Measurements from ENCODE around the gene GPR132. TPM values are rescaled to one million over a fixed set of nuclear protein-coding genes. Genes with fewer than 3 reads are reported as not detected.
A peak's percentile ranks its signal among the peaks of the same experiment; 100 is the strongest.

The GPR132 gene
- total RNA-seq, 1 experiment from 2014 or later = 0.10 TPM

DNA sequence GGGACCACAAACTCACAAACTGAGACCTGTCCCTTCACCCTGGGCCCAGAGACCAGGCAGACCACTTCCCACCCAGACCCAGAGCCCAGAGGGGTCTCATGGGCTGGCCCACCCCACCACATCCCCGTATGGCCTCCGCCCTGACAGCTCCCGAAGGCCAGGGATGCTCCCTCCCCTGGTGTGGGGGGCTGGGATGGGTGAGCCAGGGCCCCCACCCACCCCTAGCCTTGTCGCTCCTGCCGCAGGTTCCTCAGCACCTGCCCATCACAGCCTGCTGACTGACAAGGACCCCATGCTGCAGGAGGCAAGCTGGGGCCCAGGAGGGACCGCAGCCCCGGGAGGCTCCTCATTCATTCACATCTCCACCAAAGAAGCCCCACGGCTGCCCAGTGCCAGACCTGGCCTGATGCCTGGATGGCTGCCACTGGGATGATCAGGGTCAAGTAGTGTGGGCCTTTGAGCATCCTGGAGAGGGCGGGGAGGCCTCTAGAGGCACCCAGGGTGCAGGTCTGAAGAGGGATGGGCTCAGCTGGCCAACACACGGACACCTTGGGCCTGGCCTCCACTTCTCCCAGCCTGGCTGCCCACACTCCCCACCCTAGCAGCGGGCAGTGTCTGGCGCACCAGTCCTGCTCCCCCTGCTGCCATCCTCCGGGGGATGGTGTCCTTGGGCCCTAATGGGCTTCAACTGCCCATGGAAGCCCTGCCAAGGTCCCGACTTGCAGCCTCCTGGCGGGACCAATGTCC, 24.7 kb upstream of the GPR132 start:
- no peak for ATAC-seq

More for the DNA sequence above, 24.7 kb upstream of the GPR132 start:
- Histone ChIP-seq H3K4me3 (replicated peaks in 1 of 2; ENCODE audit: low read depth in 1 of 2, low read length in 2 of 2) (no peak overlapping the region; a peak in 1 of 4 replicates), H2AFZ (ENCODE audit: low read depth, low read length, poor library complexity, severe bottlenecking) (no peak overlapping the region), H4K20me1 (ENCODE audit: insufficient read depth) (no peaks in the 10 kb centered on the region), H3K9me2 (ENCODE audit: insufficient read depth) (no peaks in the 10 kb centered on the region), H3K27me3 (ENCODE audit: insufficient read depth, low read length) (no peaks in the 10 kb centered on the region), H3K9me3 (ENCODE audit: control insufficient read depth in 1 of 2, insufficient read depth in 1 of 2, low read depth in 1 of 2, low read length in 2 of 2) (no peaks in the 10 kb centered on the region), H3K9ac (ENCODE audit: low read length) (peak overlapping the region; percentile 95), H3K4me1 (ENCODE audit: control insufficient read depth in 1 of 2, insufficient read depth in 2 of 2, low read length in 2 of 2) (peaks cover 61 to 85% of the 10 kb centered on the region in 2 experiments), H3K4me2 (ENCODE audit: low read length) (peak overlapping the region; percentile 97), H3K79me2 (ENCODE audit: insufficient read depth, low read length) (peaks cover 9% of the 10 kb centered on the region; the same call in 1 of the 2 replicates), H3K27ac (ENCODE audit: low read depth, low read length) (peak overlapping the region; percentile 99; the same call in 1 of the 2 replicates), H3K36me3 (ENCODE audit: control insufficient read depth in 1 of 2, insufficient read depth in 2 of 2, low read length in 2 of 2) (no peaks in the 10 kb centered on the region)
- ChIA-PET CTCF (interaction anchor here (0.6 to 1.7 kb wide), 14 partner anchors 10 to 403 kb away, joined by 3 to 10 read pairs (median 4); partner anchors contain the start of genes BRF1 and JAG2), RAD21 (ENCODE audit: low non-redundant PET in 1 of 2, low total read pairs in 2 of 2, uncharacterized antibody in 2 of 2, unreplicated experiment in 2 of 2) (interaction anchor here in 1 of 2 experiments (1.6 kb wide), 1 partner anchor 262 kb away, joined by 5 read pairs; no protein-coding TSS in a partner anchor), POLR2A (no interaction called here)
- no peak for DNase-seq (ENCODE audit: low read depth, low spot score)
- no TSS peak for BruUV-seq (replicated peaks)
- TF ChIP-seq, protein P1, sequence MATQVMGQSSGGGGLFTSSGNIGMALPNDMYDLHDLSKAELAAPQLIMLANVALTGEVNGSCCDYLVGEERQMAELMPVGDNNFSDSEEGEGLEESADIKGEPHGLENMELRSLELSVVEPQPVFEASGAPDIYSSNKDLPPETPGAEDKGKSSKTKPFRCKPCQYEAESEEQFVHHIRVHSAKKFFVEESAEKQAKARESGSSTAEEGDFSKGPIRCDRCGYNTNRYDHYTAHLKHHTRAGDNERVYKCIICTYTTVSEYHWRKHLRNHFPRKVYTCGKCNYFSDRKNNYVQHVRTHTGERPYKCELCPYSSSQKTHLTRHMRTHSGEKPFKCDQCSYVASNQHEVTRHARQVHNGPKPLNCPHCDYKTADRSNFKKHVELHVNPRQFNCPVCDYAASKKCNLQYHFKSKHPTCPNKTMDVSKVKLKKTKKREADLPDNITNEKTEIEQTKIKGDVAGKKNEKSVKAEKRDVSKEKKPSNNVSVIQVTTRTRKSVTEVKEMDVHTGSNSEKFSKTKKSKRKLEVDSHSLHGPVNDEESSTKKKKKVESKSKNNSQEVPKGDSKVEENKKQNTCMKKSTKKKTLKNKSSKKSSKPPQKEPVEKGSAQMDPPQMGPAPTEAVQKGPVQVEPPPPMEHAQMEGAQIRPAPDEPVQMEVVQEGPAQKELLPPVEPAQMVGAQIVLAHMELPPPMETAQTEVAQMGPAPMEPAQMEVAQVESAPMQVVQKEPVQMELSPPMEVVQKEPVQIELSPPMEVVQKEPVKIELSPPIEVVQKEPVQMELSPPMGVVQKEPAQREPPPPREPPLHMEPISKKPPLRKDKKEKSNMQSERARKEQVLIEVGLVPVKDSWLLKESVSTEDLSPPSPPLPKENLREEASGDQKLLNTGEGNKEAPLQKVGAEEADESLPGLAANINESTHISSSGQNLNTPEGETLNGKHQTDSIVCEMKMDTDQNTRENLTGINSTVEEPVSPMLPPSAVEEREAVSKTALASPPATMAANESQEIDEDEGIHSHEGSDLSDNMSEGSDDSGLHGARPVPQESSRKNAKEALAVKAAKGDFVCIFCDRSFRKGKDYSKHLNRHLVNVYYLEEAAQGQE (IDR thresholded peaks at IDR 0.05; ENCODE audit: low read depth) = no peak
- TF ChIP-seq ZNF274 (IDR thresholded peaks at IDR 0.05; ENCODE audit: low read depth, low read length) (no peak), RAD21 (IDR thresholded peaks at IDR 0.05; ENCODE audit: low read depth) (no peak), ELF1 (IDR thresholded peaks at IDR 0.05; ENCODE audit: borderline replicate concordance, low read depth) (no peak), EZH2 (IDR thresholded peaks at IDR 0.05) (no peak), CBX3 (IDR thresholded peaks at IDR 0.05; ENCODE audit: low read depth) (no peak), POLR2A (IDR thresholded peaks at IDR 0.05; ENCODE audit: borderline replicate concordance, extremely low read depth, insufficient read depth, insufficient read length) (no peak), EZH2phosphoT487 (IDR thresholded peaks at IDR 0.05; ENCODE audit: borderline replicate concordance) (no peak), EGR1 (IDR thresholded peaks at IDR 0.05; ENCODE audit: low read depth) (no peak), ZFX (IDR thresholded peaks at IDR 0.05) (no peak), FOSL1 (IDR thresholded peaks at IDR 0.05; ENCODE audit: low read depth) (no peak), POLR2AphosphoS5 (IDR thresholded peaks at IDR 0.05; ENCODE audit: low read depth, low read length) (no peak), SRF (IDR thresholded peaks at IDR 0.05; ENCODE audit: low read depth) (no peak), JUND (IDR thresholded peaks at IDR 0.05) (no peak), SIN3A (IDR thresholded peaks at IDR 0.05; ENCODE audit: low read depth) (no peak)
- TF ChIP-seq, protein P2, sequence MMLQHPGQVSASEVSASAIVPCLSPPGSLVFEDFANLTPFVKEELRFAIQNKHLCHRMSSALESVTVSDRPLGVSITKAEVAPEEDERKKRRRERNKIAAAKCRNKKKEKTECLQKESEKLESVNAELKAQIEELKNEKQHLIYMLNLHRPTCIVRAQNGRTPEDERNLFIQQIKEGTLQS (IDR thresholded peaks at IDR 0.05) = no peak
- TF ChIP-seq, protein P3, sequence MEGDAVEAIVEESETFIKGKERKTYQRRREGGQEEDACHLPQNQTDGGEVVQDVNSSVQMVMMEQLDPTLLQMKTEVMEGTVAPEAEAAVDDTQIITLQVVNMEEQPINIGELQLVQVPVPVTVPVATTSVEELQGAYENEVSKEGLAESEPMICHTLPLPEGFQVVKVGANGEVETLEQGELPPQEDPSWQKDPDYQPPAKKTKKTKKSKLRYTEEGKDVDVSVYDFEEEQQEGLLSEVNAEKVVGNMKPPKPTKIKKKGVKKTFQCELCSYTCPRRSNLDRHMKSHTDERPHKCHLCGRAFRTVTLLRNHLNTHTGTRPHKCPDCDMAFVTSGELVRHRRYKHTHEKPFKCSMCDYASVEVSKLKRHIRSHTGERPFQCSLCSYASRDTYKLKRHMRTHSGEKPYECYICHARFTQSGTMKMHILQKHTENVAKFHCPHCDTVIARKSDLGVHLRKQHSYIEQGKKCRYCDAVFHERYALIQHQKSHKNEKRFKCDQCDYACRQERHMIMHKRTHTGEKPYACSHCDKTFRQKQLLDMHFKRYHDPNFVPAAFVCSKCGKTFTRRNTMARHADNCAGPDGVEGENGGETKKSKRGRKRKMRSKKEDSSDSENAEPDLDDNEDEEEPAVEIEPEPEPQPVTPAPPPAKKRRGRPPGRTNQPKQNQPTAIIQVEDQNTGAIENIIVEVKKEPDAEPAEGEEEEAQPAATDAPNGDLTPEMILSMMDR (IDR thresholded peaks at IDR 0.05 in 2 of 3, conservative IDR thresholded peaks at IDR 0.05 in 1 of 3; ENCODE audit: borderline replicate concordance in 1 of 3, insufficient read depth in 1 of 3, low read depth in 2 of 3, low read length in 2 of 3) = no peak
- TF ChIP-seq, protein P4, sequence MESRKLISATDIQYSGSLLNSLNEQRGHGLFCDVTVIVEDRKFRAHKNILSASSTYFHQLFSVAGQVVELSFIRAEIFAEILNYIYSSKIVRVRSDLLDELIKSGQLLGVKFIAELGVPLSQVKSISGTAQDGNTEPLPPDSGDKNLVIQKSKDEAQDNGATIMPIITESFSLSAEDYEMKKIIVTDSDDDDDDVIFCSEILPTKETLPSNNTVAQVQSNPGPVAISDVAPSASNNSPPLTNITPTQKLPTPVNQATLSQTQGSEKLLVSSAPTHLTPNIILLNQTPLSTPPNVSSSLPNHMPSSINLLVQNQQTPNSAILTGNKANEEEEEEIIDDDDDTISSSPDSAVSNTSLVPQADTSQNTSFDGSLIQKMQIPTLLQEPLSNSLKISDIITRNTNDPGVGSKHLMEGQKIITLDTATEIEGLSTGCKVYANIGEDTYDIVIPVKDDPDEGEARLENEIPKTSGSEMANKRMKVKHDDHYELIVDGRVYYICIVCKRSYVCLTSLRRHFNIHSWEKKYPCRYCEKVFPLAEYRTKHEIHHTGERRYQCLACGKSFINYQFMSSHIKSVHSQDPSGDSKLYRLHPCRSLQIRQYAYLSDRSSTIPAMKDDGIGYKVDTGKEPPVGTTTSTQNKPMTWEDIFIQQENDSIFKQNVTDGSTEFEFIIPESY (IDR thresholded peaks at IDR 0.05; ENCODE audit: extremely low read depth, insufficient replicate concordance, low read length) = no peak
- TF ChIP-seq, protein P5, sequence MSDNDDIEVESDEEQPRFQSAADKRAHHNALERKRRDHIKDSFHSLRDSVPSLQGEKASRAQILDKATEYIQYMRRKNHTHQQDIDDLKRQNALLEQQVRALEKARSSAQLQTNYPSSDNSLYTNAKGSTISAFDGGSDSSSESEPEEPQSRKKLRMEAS (IDR thresholded peaks at IDR 0.05) = no peak
- intact Hi-C loops (cut with micrococcal nuclease) = loop anchor here (1.0 to 5.0 kb wide), 3 partner anchors 92 to 262 kb away; partner anchors contain the start of gene NUDT14
